OCI-LY7 (cell line): ENCODE results near the gene HK2.
"Not testable (repeated sequence)": the region's sequence is repeated elsewhere in the genome, so short reads cannot be mapped to it uniquely, and the experiment has no call there.

ENCODE experiments used
- EZH2phosphoT487 ChIP-seq: fragments of 200-600 bp; sonication (generic); IDR thresholded peaks from 2 replicates; pipeline ENCODE4 v1.6.1; 2018; ENCODE audit warnings: low read depth, borderline replicate concordance, mild to moderate bottlenecking, mixed run types, antibody characterized with exemption, low read length, moderate library complexity, mixed read lengths
- TF ChIP-seq, protein P1 (sequence below): fragments of 200-600 bp; sonication (generic); conservative IDR thresholded peaks from 2 replicates; pipeline ENCODE4 v1.5.1; 2014; ENCODE audit warnings: mild to moderate bottlenecking, antibody characterized with exemption, low read length, moderate library complexity, mixed read lengths

DNA sequence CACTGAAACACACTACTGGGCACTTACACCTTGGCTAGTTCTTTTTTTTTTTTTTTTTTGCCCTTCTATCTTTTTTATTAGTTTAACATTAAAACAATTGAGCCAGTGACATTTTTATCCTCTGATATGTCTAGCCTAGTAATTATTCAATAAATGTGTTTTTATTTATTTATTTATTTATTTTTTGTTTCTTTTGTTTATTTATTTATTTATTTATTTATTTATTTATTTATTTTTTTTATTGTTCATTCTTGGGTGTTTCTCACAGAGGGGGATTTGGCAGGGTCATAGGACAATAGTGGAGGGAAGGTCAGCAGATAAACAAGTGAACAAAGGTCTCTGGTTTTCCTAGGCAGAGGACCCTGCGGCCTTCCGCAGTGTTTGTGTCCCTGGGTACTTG, 39.0 kb upstream of the HK2 start:
- TF ChIP-seq, protein P1, sequence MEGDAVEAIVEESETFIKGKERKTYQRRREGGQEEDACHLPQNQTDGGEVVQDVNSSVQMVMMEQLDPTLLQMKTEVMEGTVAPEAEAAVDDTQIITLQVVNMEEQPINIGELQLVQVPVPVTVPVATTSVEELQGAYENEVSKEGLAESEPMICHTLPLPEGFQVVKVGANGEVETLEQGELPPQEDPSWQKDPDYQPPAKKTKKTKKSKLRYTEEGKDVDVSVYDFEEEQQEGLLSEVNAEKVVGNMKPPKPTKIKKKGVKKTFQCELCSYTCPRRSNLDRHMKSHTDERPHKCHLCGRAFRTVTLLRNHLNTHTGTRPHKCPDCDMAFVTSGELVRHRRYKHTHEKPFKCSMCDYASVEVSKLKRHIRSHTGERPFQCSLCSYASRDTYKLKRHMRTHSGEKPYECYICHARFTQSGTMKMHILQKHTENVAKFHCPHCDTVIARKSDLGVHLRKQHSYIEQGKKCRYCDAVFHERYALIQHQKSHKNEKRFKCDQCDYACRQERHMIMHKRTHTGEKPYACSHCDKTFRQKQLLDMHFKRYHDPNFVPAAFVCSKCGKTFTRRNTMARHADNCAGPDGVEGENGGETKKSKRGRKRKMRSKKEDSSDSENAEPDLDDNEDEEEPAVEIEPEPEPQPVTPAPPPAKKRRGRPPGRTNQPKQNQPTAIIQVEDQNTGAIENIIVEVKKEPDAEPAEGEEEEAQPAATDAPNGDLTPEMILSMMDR: not testable (repeated sequence)
- not testable (repeated sequence) for TF ChIP-seq EZH2phosphoT487
